VCaP (cell line): ENCODE measurements around the gene CD52.

Source experiments
- H3K27ac ChIP-seq: fragments of 450-650 bp; 2 replicates; pipeline ENCODE4 v1.5.1; 2017
- CTCF ChIP-seq: fragments of 450-650 bp; conservative IDR thresholded peaks from 2 replicates; pipeline ENCODE4 v1.5.1; 2017; ENCODE audit warnings: mild to moderate bottlenecking, moderate library complexity

The CD52 gene

GRCh38 chr1:26285366-26286063 lies 32.2 kb upstream of the CD52 start:
- no peak overlapping the region for H3K27ac ChIP-seq
- TF ChIP-seq CTCF, result peak; percentile 57

- no peak for TF ChIP-seq CTCF
- H3K27ac ChIP-seq, result no peak overlapping the region
These were observed 31.7 kb upstream of the CD52 start for GRCh38 chr1:26286064-26286416.

GRCh38 chr1:26287033-26287711 lies 30.6 kb upstream of the CD52 start:
- H3K27ac ChIP-seq, result no peak overlapping the region
- no peak for TF ChIP-seq CTCF

GRCh38 chr1:26287811-26288210 lies 29.9 kb upstream of the CD52 start:
- TF ChIP-seq CTCF, result no peak
- H3K27ac ChIP-seq, result no peak overlapping the region

- no peak for TF ChIP-seq CTCF
- no peak overlapping the region for H3K27ac ChIP-seq
These were observed 29.3 kb upstream of the CD52 start for GRCh38 chr1:26288311-26288941.

GRCh38 chr1:26289158-26290059 lies 28.3 kb upstream of the CD52 start:
- no peak overlapping the region for H3K27ac ChIP-seq
- no peak for TF ChIP-seq CTCF
